Chondrocyte (in vitro differentiated cells): ENCODE results near the gene PDZD11. TPM values are rescaled to one million over a fixed set of nuclear protein-coding genes. Genes with fewer than 3 reads are reported as not detected.
"Not testable (repeated sequence)": the region's sequence is repeated elsewhere in the genome, so short reads cannot be mapped to it uniquely, and the experiment has no call there.

Source experiments
- DNase-seq: peaks from one replicate; pipeline ENCODE4 v3.0.0; 2021; ENCODE audit warnings: mixed read lengths, low spot score
- H3K27ac Mint-ChIP-seq: one replicate; pipeline ENCODE4 v1.8.0; 2021; ENCODE audit warnings: mild to moderate bottlenecking, moderate library complexity, mixed read lengths; ENCODE audit not compliant: unreplicated experiment
- H3K27me3 Mint-ChIP-seq: 2 replicates; pipeline ENCODE4 v1.8.0; 2021; ENCODE audit warnings: low read depth, mixed read lengths
- H3K36me3 Mint-ChIP-seq: 2 replicates; pipeline ENCODE4 v1.8.0; 2021; ENCODE audit warnings: low read depth, mixed read lengths
- H3K4me1 Mint-ChIP-seq: 2 replicates; pipeline ENCODE4 v1.8.0; 2021; ENCODE audit warnings: low read depth, mild to moderate bottlenecking, mixed read lengths
- H3K4me3 Mint-ChIP-seq: one replicate; pipeline ENCODE4 v1.8.0; 2021; ENCODE audit warnings: mild to moderate bottlenecking, moderate library complexity, mixed read lengths; ENCODE audit not compliant: unreplicated experiment
- H3K9me3 Mint-ChIP-seq: 2 replicates; pipeline ENCODE4 v1.8.0; 2021; ENCODE audit warnings: low read depth, mixed read lengths
- total RNA-seq: library from RNA; stranded (reverse); gene quantifications from 3 replicates; pipeline ENCODE4 v1.2.1, GENCODE V29; 2021
- TF ChIP-seq, protein P1 (sequence below): fragments of 200-600 bp; sonication (generic); IDR thresholded peaks from 2 replicates; pipeline ENCODE4 v1.5.0; 2021; ENCODE audit warnings: antibody characterized with exemption, mild to moderate bottlenecking, moderate library complexity

The PDZD11 gene
- total RNA-seq, 1 donor from 2014 or later: 47.7 TPM

DNA sequence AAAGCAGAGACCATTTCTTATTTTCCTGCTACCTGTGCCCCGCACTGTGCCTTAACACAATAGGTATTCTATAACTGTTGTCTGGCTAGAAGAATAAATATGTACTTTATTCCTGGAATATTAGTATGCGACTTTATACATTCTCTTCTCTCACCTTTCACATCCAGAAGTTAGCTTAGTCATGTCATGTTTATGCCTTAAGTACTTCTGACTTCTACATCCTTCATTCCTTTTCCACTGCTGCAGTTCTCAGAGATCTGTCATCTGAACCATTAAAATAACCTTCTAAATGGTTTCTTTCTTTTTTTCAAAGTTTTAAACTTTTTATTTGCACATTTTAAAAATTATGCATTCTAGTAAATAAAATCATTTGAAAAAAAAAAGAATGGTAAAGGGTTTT, 34.6 kb upstream of the PDZD11 start:
- Mint-ChIP-seq H3K27ac (no peak overlapping the region), H3K4me3 (no peak overlapping the region), H3K36me3 (no peaks in the 10 kb centered on the region), H3K9me3 (peaks cover 3% of the 10 kb centered on the region), H3K4me1 (no peaks in the 10 kb centered on the region), H3K27me3 (no peaks in the 10 kb centered on the region)
- DNase-seq: no peak
- TF ChIP-seq, protein P1, sequence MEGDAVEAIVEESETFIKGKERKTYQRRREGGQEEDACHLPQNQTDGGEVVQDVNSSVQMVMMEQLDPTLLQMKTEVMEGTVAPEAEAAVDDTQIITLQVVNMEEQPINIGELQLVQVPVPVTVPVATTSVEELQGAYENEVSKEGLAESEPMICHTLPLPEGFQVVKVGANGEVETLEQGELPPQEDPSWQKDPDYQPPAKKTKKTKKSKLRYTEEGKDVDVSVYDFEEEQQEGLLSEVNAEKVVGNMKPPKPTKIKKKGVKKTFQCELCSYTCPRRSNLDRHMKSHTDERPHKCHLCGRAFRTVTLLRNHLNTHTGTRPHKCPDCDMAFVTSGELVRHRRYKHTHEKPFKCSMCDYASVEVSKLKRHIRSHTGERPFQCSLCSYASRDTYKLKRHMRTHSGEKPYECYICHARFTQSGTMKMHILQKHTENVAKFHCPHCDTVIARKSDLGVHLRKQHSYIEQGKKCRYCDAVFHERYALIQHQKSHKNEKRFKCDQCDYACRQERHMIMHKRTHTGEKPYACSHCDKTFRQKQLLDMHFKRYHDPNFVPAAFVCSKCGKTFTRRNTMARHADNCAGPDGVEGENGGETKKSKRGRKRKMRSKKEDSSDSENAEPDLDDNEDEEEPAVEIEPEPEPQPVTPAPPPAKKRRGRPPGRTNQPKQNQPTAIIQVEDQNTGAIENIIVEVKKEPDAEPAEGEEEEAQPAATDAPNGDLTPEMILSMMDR: no peak

DNA sequence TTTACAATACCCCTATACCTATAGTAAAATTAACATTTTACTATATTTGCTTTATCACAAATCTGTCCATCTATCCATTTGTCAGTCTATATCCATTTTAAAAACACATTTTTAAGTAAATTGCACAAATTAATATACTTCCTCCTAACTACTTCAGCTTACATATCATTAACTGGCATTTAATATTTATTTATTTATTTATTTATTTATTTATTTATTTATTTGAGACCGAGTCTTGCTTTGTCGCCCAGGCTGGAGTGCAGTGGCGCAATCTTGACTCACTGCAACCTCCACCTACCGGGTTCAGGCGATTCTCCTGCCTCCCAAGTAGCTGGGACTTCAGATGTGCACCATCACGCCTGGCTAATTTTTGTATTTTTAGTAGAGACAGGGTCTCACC, 33.9 kb upstream of the PDZD11 start:
- H3K27ac Mint-ChIP-seq, H3K36me3 Mint-ChIP-seq, H3K4me1 Mint-ChIP-seq, H3K27me3 Mint-ChIP-seq, DNase-seq, H3K9me3 Mint-ChIP-seq, H3K4me3 Mint-ChIP-seq: not testable (repeated sequence)

DNA sequence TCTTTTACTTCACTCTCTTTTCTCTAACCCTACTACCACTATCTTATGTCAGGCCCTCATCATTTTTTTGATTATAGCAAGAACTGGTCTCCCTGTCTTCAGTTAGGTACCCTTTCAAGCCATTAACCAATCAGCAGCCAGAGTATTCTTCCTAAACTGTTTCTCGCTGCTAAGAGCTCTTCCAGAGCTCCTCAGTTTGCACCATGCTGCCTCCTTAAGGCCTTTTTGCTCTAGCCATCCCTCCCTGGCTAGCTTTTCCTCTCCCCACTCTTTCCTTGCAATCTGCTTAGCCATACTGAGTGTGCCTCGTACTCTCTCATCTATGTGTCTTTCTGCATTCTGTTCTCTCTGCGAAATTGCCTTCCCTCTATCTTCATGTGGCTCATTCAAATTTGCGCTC, 33.1 kb upstream of the PDZD11 start:
- Mint-ChIP-seq H3K4me1 (no peaks in the 10 kb centered on the region), H3K27me3 (no peaks in the 10 kb centered on the region), H3K36me3 (no peaks in the 10 kb centered on the region), H3K27ac (no peak overlapping the region), H3K4me3 (no peak overlapping the region), H3K9me3 (peaks cover 3% of the 10 kb centered on the region)
- DNase-seq: no peak
- TF ChIP-seq, protein P1: no peak

DNA sequence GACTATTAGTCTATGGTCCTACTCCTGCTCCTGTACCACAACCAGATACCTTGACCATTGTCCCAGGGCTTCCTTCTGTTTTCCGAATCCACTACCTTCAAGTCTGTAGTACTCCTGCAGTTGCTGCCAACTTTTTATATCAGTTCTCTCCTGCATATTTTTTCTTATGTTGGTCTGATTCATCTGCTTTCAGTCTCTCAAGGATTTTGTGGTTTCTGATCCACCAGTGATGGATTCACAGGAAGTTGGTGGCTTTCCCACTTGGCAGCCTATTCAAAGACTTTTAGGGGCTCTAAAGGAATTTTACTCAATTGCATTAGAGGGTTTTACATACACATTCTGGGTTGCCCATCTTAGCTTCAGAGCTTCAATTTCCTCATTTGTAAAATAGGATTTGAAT, 23.8 kb upstream of the PDZD11 start:
- Mint-ChIP-seq H3K27ac (no peak overlapping the region), H3K4me1 (no peaks in the 10 kb centered on the region), H3K27me3 (no peaks in the 10 kb centered on the region), H3K4me3 (no peak overlapping the region), H3K9me3 (peaks cover 10% of the 10 kb centered on the region), H3K36me3 (no peaks in the 10 kb centered on the region)
- TF ChIP-seq, protein P1: no peak
- no peak for DNase-seq

DNA sequence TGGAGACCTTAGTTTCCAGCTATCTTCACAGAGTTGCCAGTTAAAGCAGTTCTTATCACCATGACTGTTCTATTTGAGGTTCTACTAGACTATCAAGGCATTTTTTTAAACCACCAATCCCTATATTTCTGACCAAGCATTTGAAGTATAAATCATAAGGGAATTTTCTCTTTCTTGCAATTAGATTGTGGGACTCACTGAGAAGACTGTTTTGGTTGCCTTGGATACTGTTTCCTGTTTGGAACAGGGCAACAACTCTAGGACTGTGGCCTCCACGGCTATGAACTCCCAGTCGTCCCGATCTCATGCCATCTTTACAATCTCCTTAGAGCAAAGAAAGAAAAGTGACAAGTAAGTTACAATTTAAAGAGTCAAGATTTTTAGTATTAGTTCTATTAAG, 12.0 kb upstream of the PDZD11 start:
- peaks cover 3% of the 10 kb centered on the region for H3K9me3 Mint-ChIP-seq
- peak overlapping the region; percentile 69 for H3K27ac Mint-ChIP-seq
- H3K36me3 Mint-ChIP-seq: no peaks in the 10 kb centered on the region

DNA sequence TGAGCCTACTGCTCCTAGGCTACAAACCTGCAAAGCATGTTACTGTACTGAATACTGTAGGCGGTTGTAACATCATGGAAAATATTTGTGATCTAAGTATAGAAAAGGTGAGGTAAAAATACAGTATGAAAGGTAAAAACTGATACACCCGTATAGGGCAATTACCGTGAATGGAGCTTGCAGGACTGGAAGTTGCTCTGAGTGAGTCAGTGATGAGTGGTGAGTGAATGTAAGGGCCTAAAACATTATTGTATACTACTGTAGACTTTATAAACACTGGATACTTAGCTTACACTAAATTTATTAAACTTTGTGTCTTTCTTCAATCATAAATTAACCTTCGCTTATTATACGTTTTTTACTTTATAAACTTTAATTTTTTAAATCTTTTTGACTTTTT, 3.9 kb upstream of the PDZD11 start:
- no peak overlapping the region for H3K27ac Mint-ChIP-seq
- TF ChIP-seq, protein P1: no peak
- no peaks in the 10 kb centered on the region for H3K27me3 Mint-ChIP-seq
- no peak for DNase-seq
- no peaks in the 10 kb centered on the region for H3K9me3 Mint-ChIP-seq
- H3K4me3 Mint-ChIP-seq: no peak overlapping the region
- peaks cover 16% of the 10 kb centered on the region for H3K4me1 Mint-ChIP-seq
- H3K36me3 Mint-ChIP-seq: no peaks in the 10 kb centered on the region

More for the DNA sequence above, 12.0 kb upstream of the PDZD11 start:
- Mint-ChIP-seq H3K4me1 (no peaks in the 10 kb centered on the region), H3K4me3 (no peak overlapping the region), H3K27me3 (no peaks in the 10 kb centered on the region)
- TF ChIP-seq, protein P1: no peak
- no peak for DNase-seq
